OCI-LY3 (cell line): ENCODE data around the gene EPHB2.

Experiments
- CTCF ChIP-seq: fragments of 200-600, 300-600 bp; sonication (generic); IDR thresholded peaks from 2 replicates; pipeline ENCODE4 v1.5.1; 2014; ENCODE audit warnings: antibody characterized with exemption, low read length, low read depth
- EZH2phosphoT487 ChIP-seq: fragments of 200-600 bp; shearing (Covaris generic); IDR thresholded peaks from 2 replicates; pipeline ENCODE4 v1.6.1; 2018; ENCODE audit warnings: antibody characterized with exemption, mixed run types, low read depth

- TF ChIP-seq CTCF: no peak
- no peak for TF ChIP-seq EZH2phosphoT487
These were observed 28.9 kb upstream of the EPHB2 start for GRCh38 chr1:22681556-22682276.
